IMR-90 (cell line): Measurements from ENCODE around the gene FMN2. TPM values are rescaled to one million over a fixed set of nuclear protein-coding genes. Genes with fewer than 3 reads are reported as not detected.

Experiments used
- ATAC-seq: fragments of 200-7000 bp; cut with Tn5 transposase; 2 replicates; pipeline ENCODE4 v1.9.1; 2020; ENCODE audit warnings: low read depth, mild to moderate bottlenecking, moderate library complexity
- BruUV-seq: library from RNA; stranded (reverse); fragments of 400-500 nt; replicated peaks from 2 replicates; lab custom pipeline; 2021; lab: Mats Ljungman, UMichigan
- CTCF ChIA-PET: fragments of 300-600 bp; formaldehyde crosslinking; extraction: SDS; loops from one replicate; lab custom pipeline; 2021; ENCODE audit warnings: antibody characterized with exemption; lab: Yijun Ruan, JAX
- POLR2A ChIA-PET: fragments of 300-600 bp; sonication (Branson Sonifier 250); formaldehyde crosslinking; loops from one replicate; lab custom pipeline; 2022; ENCODE audit warnings: antibody characterized with exemption; ENCODE audit not compliant: unreplicated experiment; lab: Charles Lee
- DNase-seq: peaks from one replicate; pipeline ENCODE4 v3.0.0; 2013
- H2AFZ ChIP-seq: replicated peaks from 2 replicates; pipeline ENCODE3; 2013; ENCODE audit warnings: low read length, mild to moderate bottlenecking; ENCODE audit not compliant: poor library complexity
- H2AK5ac ChIP-seq: 2 replicates; pipeline ENCODE4 v1.6.1; 2013; ENCODE audit warnings: low read depth, low read length, inconsistent platforms
- H2AK9ac ChIP-seq: replicated peaks from 2 replicates; pipeline ENCODE3; 2013; ENCODE audit warnings: mild to moderate bottlenecking, low read depth, low read length, moderate library complexity; ENCODE audit not compliant: poor library complexity
- H2BK120ac ChIP-seq: 2 replicates; pipeline ENCODE4 v1.6.1; 2013; ENCODE audit warnings: low read depth, low read length, inconsistent platforms
- H2BK15ac ChIP-seq: 3 replicates; pipeline ENCODE4 v1.6.1; 2013; ENCODE audit warnings: low read depth, low read length, inconsistent platforms
- H2BK20ac ChIP-seq: 2 replicates; pipeline ENCODE4 v1.6.1; 2013; ENCODE audit warnings: low read depth, mild to moderate bottlenecking, inconsistent platforms, low read length, moderate library complexity
- H2BK5ac ChIP-seq: 2 replicates; pipeline ENCODE4 v1.6.1; 2013; ENCODE audit warnings: mild to moderate bottlenecking, low read depth, low read length, inconsistent platforms; ENCODE audit not compliant: poor library complexity, severe bottlenecking
- H3K14ac ChIP-seq: replicated peaks from 2 replicates; pipeline ENCODE4 v1.6.1; 2013; ENCODE audit warnings: low read depth, low read length, inconsistent platforms
- H3K18ac ChIP-seq: 2 replicates; pipeline ENCODE4 v1.6.1; 2013; ENCODE audit warnings: low read depth, low read length, control low read depth
- H3K23ac ChIP-seq: 2 replicates; pipeline ENCODE4 v1.6.1; 2013; ENCODE audit warnings: low read depth, low read length, inconsistent platforms
- H3K27ac ChIP-seq: 2 replicates; pipeline ENCODE4 v1.5.1; 2013; ENCODE audit warnings: mild to moderate bottlenecking, control low read depth, low read length; ENCODE audit not compliant: insufficient read depth
- H3K27me3 ChIP-seq: 2 replicates; pipeline ENCODE4 v1.6.1; 2013; ENCODE audit warnings: low read length; ENCODE audit not compliant: control insufficient read depth, insufficient read depth
- H3K36me3 ChIP-seq: 2 replicates; pipeline ENCODE4 v1.6.1; 2013; ENCODE audit warnings: low read length, mixed read lengths; ENCODE audit not compliant: control insufficient read depth, insufficient read depth
- H3K4ac ChIP-seq: 2 replicates; pipeline ENCODE4 v1.6.1; 2013; ENCODE audit warnings: low read depth, low read length, inconsistent platforms
- H3K4me1 ChIP-seq: 2 replicates; pipeline ENCODE4 v1.6.1; 2013; ENCODE audit warnings: low read length, mixed read lengths; ENCODE audit not compliant: control insufficient read depth, insufficient read depth
- H3K4me2 ChIP-seq: 2 replicates; pipeline ENCODE4 v1.6.1; 2013; ENCODE audit warnings: low read depth, mild to moderate bottlenecking, control low read depth, low read length, moderate library complexity
- H3K4me3 ChIP-seq: 2 replicates; pipeline ENCODE4 v1.5.1; 2013; ENCODE audit warnings: low read depth, mild to moderate bottlenecking, control low read depth, low read length, moderate library complexity; ENCODE audit not compliant: insufficient read depth
- H3K56ac ChIP-seq: 2 replicates; pipeline ENCODE4 v1.6.1; 2013; ENCODE audit warnings: low read length, inconsistent platforms; ENCODE audit not compliant: insufficient read depth; ENCODE audit errors: extremely low read depth
- H3K79me1 ChIP-seq, 2 experiments: 2 replicates each; pipeline ENCODE4 v1.6.1; 2013; ENCODE audit warnings: low read length in 2 of 2, inconsistent platforms in 1 of 2, low read depth in 1 of 2
- H3K9ac ChIP-seq: 2 replicates; pipeline ENCODE4 v1.6.1; 2013; ENCODE audit warnings: low read depth, low read length, control low read depth
- H3K9me1 ChIP-seq: 2 replicates; pipeline ENCODE4 v1.6.1; 2013; ENCODE audit warnings: low read length, inconsistent platforms; ENCODE audit not compliant: insufficient read depth
- H3K9me3 ChIP-seq: 2 replicates; pipeline ENCODE4 v1.6.1; 2013; ENCODE audit warnings: low read length; ENCODE audit not compliant: control insufficient read depth, insufficient read depth
- H4K20me1 ChIP-seq: 2 replicates; pipeline ENCODE4 v1.6.1; 2013; ENCODE audit warnings: low read length, inconsistent platforms; ENCODE audit not compliant: insufficient read depth
- H4K5ac ChIP-seq: 2 replicates; pipeline ENCODE4 v1.6.1; 2013; ENCODE audit warnings: mild to moderate bottlenecking, low read depth, low read length, control low read depth
- H4K8ac ChIP-seq, 2 experiments: 2 replicates each; pipeline ENCODE4 v1.6.1; 2013; ENCODE audit warnings: low read depth in 2 of 2, low read length in 2 of 2, control low read depth in 1 of 2, inconsistent platforms in 1 of 2
- H4K91ac ChIP-seq: 2 replicates; pipeline ENCODE4 v1.6.1; 2013; ENCODE audit warnings: low read depth, low read length, inconsistent platforms; ENCODE audit not compliant: insufficient read depth
- BHLHE40 ChIP-seq: fragments of 150-350 bp; IDR thresholded peaks from 2 replicates; pipeline ENCODE4 v1.6.1; 2016; ENCODE audit warnings: mild to moderate bottlenecking, low read depth, low read length
- CHD1 ChIP-seq: IDR thresholded peaks from 2 replicates; pipeline ENCODE4 v1.6.1; 2012; ENCODE audit warnings: low read depth, low read length, improper control_type of control experiment
- FOS ChIP-seq: fragments of 150-350 bp; IDR thresholded peaks from 2 replicates; pipeline ENCODE4 v1.6.1; 2016; ENCODE audit warnings: low read depth, low read length
- MAFK ChIP-seq: IDR thresholded peaks from 2 replicates; pipeline ENCODE4 v1.6.1; 2012; ENCODE audit warnings: low read depth, low read length, improper control_type of control experiment
- MAZ ChIP-seq: IDR thresholded peaks from 2 replicates; pipeline ENCODE4 v1.6.1; 2012; ENCODE audit warnings: low read depth, mild to moderate bottlenecking, low read length, improper control_type of control experiment, moderate library complexity, borderline replicate concordance
- MXI1 ChIP-seq: IDR thresholded peaks from 2 replicates; pipeline ENCODE4 v1.6.1; 2012; ENCODE audit warnings: low read depth, mild to moderate bottlenecking, low read length, moderate library complexity, borderline replicate concordance
- NFE2L2 ChIP-seq: fragments of 150-350 bp; IDR thresholded peaks from 2 replicates; pipeline ENCODE4 v1.6.1; 2016; ENCODE audit warnings: low read depth, mild to moderate bottlenecking, low read length
- POLR2A ChIP-seq: IDR thresholded peaks from 2 replicates; pipeline ENCODE4 v1.6.1; 2012; ENCODE audit warnings: mild to moderate bottlenecking, low read depth, low read length
- RCOR1 ChIP-seq: IDR thresholded peaks from 2 replicates; pipeline ENCODE4 v1.6.1; 2012; ENCODE audit warnings: mild to moderate bottlenecking, low read length, improper control_type of control experiment; ENCODE audit not compliant: insufficient replicate concordance
- RFX5 ChIP-seq: IDR thresholded peaks from 2 replicates; pipeline ENCODE4 v1.8.0; 2012; ENCODE audit warnings: low read depth, mild to moderate bottlenecking, low read length, moderate library complexity
- SMC3 ChIP-seq: fragments of 150-350 bp; IDR thresholded peaks from 2 replicates; pipeline ENCODE4 v1.6.1; 2016; ENCODE audit warnings: low read depth, mild to moderate bottlenecking, antibody characterized with exemption, low read length, moderate library complexity
- WGBS, 2 experiments: methylation state at CpG; one replicate each; pipeline versions ENCODE4 v1.1.5 to v1.1.7; 2013; ENCODE audit warnings: missing lambda C conversion rate in 2 of 2; ENCODE audit not compliant: insufficient read length in 1 of 2; ENCODE audit errors: extremely low coverage in 2 of 2; 5-methylcytosine and 5-hydroxymethylcytosine counted together
- dilution Hi-C: fragments of 300-500 bp; cut with HindIII; formaldehyde crosslinking; loops from one replicate; pipeline ENCODE4 v1.14.3; 2018; ENCODE audit warnings: low sequenced_read_pairs; ENCODE audit not compliant: unreplicated experiment
- in situ Hi-C: fragments of 300-500 bp; cut with MboI; formaldehyde crosslinking; loops from 3 replicates; pipeline ENCODE4 v1.14.3; 2019; ENCODE audit warnings: low sequenced_read_pairs, inconsistent platforms, mixed read lengths
- intact Hi-C: fragments of 100-400 bp; cut with micrococcal nuclease; formaldehyde crosslinking; loops from 2 replicates; pipeline ENCODE4 v1.10.0; 2022
- polyA plus RNA-seq, 3 experiments: library from polyadenylated mRNA; depleted of rRNA; stranded (reverse); fragments of >200 nt; gene quantifications; 2 replicates each; pipeline ENCODE4 v1.2.3, GENCODE V29; 2012; ENCODE audit warnings: low replicate concordance in 1 of 3
- total RNA-seq: library from RNA; depleted of rRNA; stranded (reverse); fragments of >200 nt; gene quantifications from 2 replicates; pipeline ENCODE4 v1.2.3, GENCODE V29; 2012
- TF ChIP-seq, protein P1 (sequence below): conservative IDR thresholded peaks from 2 replicates; pipeline ENCODE4 v1.5.1; 2012; ENCODE audit warnings: mild to moderate bottlenecking, low read depth, low read length, improper control_type of control experiment

Gene FMN2
- total and polyA plus RNA-seq, 2 of the 4 experiments (the other 2 are of a cell fraction), result 29.0 to 35.8 TPM

- peak overlapping the region; percentile 74 for H2BK120ac ChIP-seq
- ChIA-PET POLR2A (no interaction called here), CTCF (interaction anchor here (1.0 kb wide), 1 partner anchor 18 kb away, joined by 3 read pairs; no protein-coding TSS in a partner anchor)
- H3K9me1 ChIP-seq, result peaks cover 7% of the 10 kb centered on the region
- in situ Hi-C loops, result no loop called here
- dilution Hi-C loops, result loop anchor here (25.0 kb wide), 1 partner anchor 500 kb away; no protein-coding TSS in a partner anchor
- WGBS, 2 experiments, result 40% methylated on average over 1 of the region's 5 CpGs; no CpG with 5 or more reads in 1 of the 2 experiments
- no peak overlapping the region for H3K27ac ChIP-seq
- H3K18ac ChIP-seq, result peak overlapping the region; percentile 51; the same call in 1 of the 2 replicates
- peak overlapping the region; percentile 36 for H2BK5ac ChIP-seq
- peak; percentile 26 for DNase-seq
- no peak overlapping the region for H3K4me2 ChIP-seq
- H3K27me3 ChIP-seq, result no peaks in the 10 kb centered on the region
- peaks cover 8 to 20% of the 10 kb centered on the region in 2 experiments; a peak in 3 of 4 replicates for H3K79me1 ChIP-seq
- H3K56ac ChIP-seq, result no peak overlapping the region
- intact Hi-C loops, result loop anchor here (5.0 kb wide), 1 partner anchor 70 kb away; no protein-coding TSS in a partner anchor
- peak overlapping the region; percentile 42; the same call in 1 of the 2 replicates for H3K4ac ChIP-seq
- no peaks in the 10 kb centered on the region for H3K36me3 ChIP-seq
- H3K4me1 ChIP-seq, result peaks cover 16% of the 10 kb centered on the region
- H3K23ac ChIP-seq, result no peak overlapping the region
- H2AK5ac ChIP-seq, result no peak overlapping the region; the same call in 1 of the 2 replicates
- H4K91ac ChIP-seq, result no peak overlapping the region
- peak overlapping the region; percentile 37; the same call in 1 of the 2 replicates for H2BK20ac ChIP-seq
- no peak overlapping the region for H3K9ac ChIP-seq
- no peak overlapping the region for H2BK15ac ChIP-seq
- no peaks in the 10 kb centered on the region for H4K20me1 ChIP-seq
- H3K14ac ChIP-seq, result peak overlapping the region; percentile 74; the same call in 1 of the 2 replicates
- TF ChIP-seq SMC3 (no peak), CHD1 (no peak), BHLHE40 (no peak), RFX5 (no peak), FOS (no peak), NFE2L2 (no peak), MXI1 (no peak), MAZ (no peak), RCOR1 (no peak), MAFK (no peak), POLR2A (no peak)
- TF ChIP-seq, protein P1, sequence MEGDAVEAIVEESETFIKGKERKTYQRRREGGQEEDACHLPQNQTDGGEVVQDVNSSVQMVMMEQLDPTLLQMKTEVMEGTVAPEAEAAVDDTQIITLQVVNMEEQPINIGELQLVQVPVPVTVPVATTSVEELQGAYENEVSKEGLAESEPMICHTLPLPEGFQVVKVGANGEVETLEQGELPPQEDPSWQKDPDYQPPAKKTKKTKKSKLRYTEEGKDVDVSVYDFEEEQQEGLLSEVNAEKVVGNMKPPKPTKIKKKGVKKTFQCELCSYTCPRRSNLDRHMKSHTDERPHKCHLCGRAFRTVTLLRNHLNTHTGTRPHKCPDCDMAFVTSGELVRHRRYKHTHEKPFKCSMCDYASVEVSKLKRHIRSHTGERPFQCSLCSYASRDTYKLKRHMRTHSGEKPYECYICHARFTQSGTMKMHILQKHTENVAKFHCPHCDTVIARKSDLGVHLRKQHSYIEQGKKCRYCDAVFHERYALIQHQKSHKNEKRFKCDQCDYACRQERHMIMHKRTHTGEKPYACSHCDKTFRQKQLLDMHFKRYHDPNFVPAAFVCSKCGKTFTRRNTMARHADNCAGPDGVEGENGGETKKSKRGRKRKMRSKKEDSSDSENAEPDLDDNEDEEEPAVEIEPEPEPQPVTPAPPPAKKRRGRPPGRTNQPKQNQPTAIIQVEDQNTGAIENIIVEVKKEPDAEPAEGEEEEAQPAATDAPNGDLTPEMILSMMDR, result no peak
- no peaks in the 10 kb centered on the region for H3K9me3 ChIP-seq
- peak; percentile 72 for ATAC-seq
- H2AFZ ChIP-seq, result no peak overlapping the region
- no peak overlapping the region for H2AK9ac ChIP-seq
- H4K8ac ChIP-seq, result peak overlapping the region in 1 of 2 experiments; percentile 62; a peak in 2 of 4 replicates
- no peak overlapping the region for H3K4me3 ChIP-seq
- peak overlapping the region; percentile 67; the same call in 1 of the 2 replicates for H4K5ac ChIP-seq
- no TSS peak for BruUV-seq
Observed at GRCh38 chr1:240212556-240212955, 120.9 kb downstream of the FMN2 start.
